ENCODE data around the gene LRBA.
"Not testable (repeated sequence)": the region's sequence is repeated elsewhere in the genome, so short reads cannot be mapped to it uniquely, and the experiment has no call there.

The LRBA gene

DNA sequence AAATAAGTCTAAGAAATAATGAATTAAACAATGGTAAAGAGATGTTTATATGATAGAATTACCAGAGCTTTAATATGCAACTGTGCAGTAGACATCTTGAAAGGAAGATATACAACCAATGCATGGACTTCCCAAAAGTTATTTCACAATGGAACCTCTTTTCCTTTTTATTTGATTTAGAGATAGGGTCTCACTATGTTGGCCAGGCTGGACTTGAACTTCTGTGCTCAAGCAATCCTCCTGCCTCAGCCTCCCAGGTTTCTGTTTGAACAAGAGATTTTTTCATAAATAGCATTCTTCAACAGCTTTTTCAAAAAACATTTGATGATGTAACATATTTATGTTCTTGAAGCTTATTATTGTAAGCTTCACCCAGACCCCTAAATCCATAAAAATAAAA is 72.0 kb downstream of the LRBA start:
- no peak for DNase-seq (ENCODE audit: low read depth in 2 of 2, low spot score in 1 of 2)

DNA sequence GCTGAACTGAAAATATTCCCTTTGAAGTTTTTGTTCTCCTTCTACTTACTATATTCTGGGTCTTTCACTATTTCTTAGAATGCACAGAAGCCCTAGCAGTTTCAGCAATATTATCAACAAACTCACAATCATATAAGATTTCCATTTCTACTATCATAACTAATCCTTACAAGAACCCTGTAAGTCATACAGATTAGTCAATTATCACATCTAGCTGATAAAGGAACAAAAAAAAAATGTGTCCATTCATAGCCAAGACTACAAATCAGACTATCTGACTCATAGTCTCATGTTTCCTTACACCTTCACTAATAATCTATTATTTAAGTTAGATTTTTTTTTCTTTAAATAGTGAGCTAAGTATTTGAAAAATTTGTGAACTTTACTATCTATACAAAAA is 72.5 kb downstream of the LRBA start:
- DNase-seq (ENCODE audit: low read depth in 2 of 2, low spot score in 1 of 2), result no peak

DNA sequence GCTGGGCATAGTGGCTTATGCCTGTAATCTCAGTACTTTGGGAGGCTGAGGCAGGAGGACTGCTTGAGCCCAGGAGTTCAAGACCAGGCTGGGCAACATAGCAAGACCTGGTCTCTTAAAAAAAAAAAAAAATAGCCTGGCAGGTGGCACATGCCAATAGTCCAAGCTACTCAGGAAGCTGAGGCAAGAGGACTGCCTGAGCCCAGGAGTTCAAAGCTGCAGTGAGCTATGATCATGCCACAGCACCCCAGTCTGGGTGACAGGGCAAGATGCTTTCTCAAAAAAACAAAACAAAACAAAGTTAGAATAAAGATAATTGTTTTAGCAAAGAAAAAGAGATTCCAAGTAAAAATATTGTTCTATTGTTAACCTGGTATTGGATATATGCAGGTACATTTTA is 75.0 kb downstream of the LRBA start:
- no peak for DNase-seq (ENCODE audit: low read depth in 2 of 2, low spot score in 1 of 2)

DNA sequence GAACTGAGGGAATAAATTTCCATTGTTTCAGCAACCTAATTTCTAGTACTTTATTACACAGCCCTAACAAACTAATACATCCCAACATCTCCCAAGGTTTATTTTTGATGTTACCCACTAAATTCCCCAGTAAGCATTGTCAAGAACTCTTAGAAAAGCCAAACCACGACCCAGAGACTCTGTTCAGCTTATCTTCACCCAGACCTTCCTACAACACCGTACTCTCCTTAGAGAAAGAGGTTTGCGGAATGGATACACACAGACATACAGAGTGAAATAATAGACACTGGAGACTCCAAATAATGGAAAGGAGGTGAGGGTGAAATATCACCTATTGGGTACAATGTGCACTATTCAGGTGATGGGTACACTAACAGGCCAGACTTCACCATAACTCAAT is 75.6 kb downstream of the LRBA start:
- no peak for DNase-seq (ENCODE audit: low read depth in 2 of 2, low spot score in 1 of 2)

DNA sequence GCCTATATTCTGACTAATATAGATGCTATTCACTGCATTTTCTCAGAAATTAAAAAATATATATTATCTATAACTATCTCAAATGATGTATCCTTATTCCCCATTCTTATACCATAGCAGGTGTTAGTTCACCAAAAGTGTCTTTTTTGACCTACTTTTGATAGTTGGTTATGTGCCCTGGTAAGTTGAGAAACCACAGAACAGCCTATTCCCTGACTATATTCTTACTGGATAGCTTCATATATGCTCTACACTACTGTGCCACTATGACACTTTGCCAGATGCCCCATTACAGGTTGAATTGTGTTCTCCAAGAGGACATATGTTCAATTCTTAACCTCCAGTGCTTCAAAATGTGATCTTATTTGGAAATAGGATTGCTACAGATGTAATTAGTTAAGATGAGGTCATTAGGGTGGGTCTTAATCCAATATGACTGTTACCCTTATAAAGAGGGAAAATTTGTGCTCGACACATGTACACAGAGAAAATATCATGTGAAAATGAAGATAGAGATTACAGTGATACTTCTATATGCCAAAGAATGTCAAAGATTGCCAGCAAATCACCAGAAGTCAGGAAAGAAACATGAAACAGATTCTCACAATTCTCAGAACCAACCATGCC is 76.1 kb downstream of the LRBA start:
- no peak for DNase-seq (ENCODE audit: low read depth in 2 of 2, low spot score in 1 of 2)

DNA sequence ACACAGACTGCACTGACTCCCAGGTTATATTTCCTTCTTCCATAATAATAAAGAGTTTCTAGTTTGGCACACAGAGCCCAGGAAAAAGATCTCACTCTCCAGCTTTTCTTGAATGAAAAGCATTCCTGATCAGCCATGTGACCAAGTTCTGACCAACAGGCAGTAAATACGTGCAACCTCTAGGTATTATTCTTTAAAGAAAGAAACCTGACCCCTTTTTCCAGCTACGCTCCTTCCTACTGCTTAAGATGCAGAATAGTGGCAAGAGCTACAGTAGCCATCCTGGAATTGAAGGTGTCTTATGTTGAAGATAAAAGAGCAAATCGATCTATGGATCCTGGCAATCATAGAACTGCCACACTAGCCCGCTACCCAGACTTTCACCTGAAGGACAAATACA is 76.7 kb downstream of the LRBA start:
- no peak for DNase-seq (ENCODE audit: low read depth in 2 of 2, low spot score in 1 of 2)

DNA sequence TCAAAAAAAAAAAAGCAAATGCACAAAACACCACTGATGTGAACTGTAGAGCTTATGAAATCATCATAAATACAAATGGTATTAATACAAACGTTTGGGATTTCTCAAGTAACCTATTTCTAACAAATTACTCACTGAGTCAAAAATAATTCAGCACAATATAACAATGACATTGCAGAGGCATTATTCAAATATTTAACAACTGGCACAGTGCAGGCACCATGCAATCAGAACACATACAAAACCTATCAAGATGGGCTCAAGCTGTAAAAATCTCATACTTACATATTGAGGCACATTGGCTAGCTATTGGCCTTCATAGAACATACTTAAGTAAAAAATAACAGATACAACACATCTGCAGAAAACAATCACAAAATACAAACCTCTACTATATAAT is 81.1 kb downstream of the LRBA start:
- no peak for DNase-seq (ENCODE audit: low read depth in 2 of 2, low spot score in 1 of 2)

DNA sequence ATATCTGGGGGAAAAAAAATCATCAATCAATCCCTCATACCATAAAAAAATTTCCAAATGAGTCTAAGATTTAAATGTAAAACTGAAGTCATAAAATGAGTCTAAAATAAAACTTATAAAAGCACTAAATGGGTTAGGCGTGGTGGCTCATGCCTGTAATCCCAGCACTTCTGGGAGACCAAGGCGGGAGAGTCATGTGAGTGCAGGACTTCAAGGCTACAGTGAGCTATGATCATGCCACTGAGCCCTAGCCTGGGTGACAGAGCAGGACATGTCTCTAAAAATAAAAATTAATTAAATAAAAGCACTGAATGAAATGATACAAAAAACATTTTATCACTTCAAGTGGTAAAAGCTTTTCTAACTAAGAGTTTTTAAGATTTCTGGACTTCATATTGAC is 83.3 kb downstream of the LRBA start:
- DNase-seq (ENCODE audit: low read depth in 2 of 2, low spot score in 1 of 2), result no peak

DNA sequence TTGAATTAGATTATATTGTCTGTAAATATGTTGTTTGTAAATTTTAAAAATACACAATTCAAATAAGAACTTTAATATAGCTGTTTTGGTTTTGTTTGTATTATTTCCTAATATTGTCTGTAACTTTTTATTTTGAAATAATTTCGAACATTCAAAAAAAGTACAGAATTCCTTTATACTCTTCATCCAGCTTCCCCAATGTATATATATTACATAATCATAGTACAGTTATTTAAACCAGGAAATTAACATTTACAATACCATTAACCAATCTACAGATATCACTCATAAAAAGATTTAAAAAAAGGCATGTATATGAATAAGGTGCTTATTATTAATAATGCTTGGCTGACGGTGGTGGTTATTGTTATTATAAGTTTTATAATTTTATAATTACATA is 84.1 kb downstream of the LRBA start:
- no peak for DNase-seq (ENCODE audit: low read depth in 2 of 2, low spot score in 1 of 2)

DNA sequence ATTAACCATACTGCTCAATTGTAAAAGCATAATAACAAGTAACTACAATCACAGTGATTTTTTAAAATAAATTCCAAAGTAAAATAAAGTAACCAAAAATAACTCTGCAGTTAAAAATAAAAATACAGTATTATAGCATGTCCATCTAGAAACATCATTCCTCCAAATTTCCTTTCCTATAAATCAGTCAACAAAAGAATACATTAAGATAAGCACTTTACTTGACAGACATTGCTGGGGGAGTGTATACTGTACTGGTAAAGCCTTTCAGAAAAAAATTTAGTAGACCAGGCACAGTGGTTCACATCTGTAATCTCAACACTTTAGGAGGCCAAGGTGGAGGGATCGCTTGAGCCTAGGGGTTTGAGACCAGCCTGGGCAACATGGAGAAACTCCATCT is 91.1 kb downstream of the LRBA start:
- DNase-seq (ENCODE audit: low read depth in 2 of 2, low spot score in 1 of 2), result no peak

DNA sequence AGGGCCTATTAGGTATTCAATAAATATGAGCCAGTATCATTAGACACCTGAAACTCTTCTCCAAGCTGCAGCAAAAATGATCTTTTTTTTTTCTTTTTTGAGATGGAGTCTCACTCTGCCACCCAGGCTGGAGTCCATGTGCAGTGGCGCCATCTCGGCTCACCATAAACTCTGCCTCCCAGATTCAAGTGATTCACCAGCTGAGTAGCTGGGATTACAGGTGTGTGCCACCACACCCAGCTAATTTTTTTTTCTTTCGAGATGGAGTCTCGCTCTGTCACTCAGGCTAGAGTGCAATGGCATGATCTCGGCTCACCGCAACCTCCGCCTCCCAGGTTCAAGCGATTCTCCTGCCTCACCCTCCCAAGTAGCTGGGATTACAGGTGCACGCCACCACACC is 93.6 kb downstream of the LRBA start:
- not testable (repeated sequence) for DNase-seq (ENCODE audit: low read depth in 2 of 2, low spot score in 1 of 2)

DNA sequence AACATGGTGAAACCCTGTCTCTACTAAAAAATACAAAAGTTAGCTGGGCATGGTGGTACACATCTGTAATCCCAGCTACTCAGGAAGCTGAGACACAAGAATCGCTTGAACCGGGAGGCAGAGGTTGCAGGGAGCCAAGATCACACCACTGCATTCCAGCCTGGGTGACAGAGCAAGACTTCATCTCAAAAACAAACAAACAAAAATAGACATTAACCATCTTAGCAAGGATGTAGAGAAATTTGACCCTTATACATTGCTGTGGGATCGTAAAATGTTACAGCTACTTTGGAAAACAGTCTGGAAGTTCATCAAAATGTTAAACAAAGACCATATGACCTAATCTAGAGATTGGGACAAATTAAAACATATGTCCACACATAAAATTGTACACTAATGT is 96.5 kb downstream of the LRBA start:
- DNase-seq (ENCODE audit: low read depth in 2 of 2, low spot score in 1 of 2), result not testable (repeated sequence)

DNA sequence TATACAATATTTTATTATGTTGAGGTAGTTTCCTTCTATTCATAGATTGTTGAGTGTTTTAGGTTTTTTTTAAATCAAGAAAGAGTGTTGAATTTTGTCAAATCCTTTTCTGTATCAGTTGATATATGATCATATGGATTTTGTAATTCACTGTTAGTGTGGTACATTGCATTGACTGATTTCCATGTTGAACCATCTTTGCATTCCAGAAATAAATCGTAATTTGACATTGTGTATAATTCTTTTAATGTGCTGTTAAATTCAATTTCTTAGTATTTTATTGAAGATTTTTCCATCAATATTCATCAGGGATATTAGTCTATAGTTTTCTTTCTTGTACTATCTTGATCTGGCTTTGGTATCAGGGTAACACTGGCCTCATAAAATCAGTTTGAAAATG is 103.8 kb downstream of the LRBA start:
- DNase-seq (ENCODE audit: low read depth in 2 of 2, low spot score in 1 of 2), result no peak

DNA sequence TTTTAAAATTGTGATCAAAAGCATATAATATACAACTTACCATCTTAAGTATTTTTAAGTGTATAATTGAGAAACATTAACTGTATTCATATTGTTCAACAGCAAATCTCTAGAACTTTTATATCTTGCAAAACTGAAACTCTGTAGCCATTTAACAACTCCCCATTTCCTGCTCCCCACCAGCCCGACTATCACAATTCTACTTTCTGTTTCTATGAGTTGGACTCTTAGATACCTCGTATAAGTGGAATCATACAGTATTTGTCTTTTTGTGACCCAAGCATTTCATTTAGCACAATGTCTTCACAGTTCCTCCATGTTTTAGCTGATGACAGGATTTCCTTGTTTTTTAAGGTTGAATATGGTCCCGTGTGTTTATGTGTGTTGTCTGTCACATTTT is 106.0 kb downstream of the LRBA start:
- DNase-seq (ENCODE audit: low read depth in 2 of 2, low spot score in 1 of 2), result no peak

DNA sequence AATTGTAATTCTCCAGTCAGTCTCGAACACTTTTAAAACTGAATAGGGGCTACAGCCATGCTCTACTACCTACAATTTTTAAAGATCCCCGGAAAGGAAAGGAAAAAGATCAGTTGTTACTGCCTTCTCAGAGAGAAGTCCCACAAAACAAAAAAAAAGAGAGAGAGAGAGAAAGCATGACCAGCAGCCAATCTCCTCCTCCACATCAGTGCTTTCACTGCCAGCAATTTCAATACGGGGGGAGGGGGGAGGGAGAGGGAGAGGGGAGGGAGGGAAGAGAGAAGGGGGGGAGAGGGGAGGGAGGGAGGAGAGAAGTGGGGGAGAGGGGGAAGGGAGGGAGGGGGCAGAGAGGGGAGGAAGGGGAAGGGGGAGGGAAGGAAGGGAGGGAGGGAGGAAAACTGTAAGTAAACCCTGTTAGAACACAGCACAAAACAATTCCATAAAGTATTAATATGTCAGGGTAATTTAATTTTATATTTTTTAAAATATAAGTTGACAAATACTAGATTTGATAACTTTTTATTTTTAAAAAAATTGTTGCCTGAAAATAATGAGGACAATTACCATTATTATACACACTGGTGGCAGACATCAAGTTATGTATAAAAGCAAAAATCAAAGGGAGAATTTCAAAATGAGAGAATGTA is 108.0 kb downstream of the LRBA start:
- no peak for DNase-seq (ENCODE audit: low read depth in 2 of 2, low spot score in 1 of 2)

DNA sequence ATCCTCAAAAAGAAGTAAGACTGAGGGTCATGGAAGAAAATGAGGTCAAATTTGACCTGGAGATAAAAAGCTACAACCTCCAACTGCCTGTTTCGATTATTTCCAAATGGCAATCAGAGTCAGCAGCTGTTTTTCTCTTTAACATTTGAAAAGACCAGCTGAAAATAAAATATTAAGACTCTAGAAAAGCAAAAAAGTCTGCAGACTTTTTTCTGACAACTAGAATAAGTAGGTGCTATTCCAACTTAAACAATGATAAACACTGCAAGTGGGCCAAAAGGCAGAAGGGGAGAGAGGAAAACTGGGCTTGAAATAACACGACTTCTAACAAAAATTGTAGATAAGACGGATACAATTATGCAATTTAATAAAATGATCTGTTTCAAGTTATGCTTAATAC is 110.4 kb downstream of the LRBA start:
- DNase-seq (ENCODE audit: low read depth in 2 of 2, low spot score in 1 of 2), result no peak

DNA sequence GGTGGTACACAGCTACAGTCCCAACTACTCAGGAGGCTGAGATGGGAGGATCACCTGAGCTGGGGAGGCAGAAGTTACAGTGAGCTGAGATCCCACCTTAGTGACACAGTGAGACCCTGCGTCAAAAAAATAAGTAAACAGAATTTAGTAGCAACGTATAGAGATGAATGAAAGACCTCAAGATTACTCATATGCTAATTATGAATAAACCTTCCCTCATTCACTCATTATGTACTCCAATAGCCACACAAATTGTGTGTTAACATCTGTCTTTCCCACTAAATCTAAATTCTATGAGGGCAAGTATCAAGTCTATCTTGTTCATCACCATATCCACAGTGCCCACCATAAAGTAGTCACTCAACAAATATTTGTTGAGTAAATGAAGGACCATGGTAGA is 111.5 kb downstream of the LRBA start:
- no peak for DNase-seq (ENCODE audit: low read depth in 2 of 2, low spot score in 1 of 2)

DNA sequence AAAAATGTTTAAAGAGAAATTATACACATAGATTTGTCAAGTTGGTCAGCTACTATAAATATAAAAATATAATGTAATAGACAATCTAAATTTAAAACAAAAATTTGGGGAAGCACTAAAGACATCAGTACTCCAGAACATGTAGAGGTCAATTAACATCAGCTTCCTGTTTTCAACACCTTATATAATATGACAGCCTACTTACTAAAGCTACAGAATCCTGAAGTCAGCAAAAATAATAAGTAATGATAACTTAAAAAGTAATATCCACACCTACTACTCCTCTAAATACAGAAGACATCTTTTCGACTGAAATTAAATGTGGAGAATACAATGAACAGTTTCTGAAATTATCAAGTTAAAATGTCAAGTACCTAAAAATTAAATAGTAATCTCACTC is 118.6 kb downstream of the LRBA start:
- no peak for DNase-seq (ENCODE audit: low read depth in 2 of 2, low spot score in 1 of 2)

DNA sequence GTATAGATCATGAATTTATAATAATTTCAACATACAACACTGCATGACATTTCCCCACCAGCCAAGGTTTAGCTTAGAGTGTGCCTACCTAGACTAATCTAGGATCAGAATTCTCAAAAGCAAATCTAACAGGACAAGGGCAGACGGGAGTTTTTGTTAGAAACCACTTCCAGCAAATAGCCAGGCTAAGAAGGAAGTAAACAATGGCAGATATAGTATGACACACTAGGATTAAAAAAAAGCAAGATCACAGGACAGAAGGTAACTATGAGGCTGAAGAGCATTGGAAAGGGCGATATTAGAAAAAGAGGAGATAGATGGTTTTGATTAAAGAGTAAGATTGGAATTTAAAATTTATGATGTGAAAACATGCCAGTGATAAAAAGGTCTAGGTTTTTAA is 124.8 kb downstream of the LRBA start:
- no peak for DNase-seq (ENCODE audit: low read depth in 2 of 2, low spot score in 1 of 2)

DNA sequence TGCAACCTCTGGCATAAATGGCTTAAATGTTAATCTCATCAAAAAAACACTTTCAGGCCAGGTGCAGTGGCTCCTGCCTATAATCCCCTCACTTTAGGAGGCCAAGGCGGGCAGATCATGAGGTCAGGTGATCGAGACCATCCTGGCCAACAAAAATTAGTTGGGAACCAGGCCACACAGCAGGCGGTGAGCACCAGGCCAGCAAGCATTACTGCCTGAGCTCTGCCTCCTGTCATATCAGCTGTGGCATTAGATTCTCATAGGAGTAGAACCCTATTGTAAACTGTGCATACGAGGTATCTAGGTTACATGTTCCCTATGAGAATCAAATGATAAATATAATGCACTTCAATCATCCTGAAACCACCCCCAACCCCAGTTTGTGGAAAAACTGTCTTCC is 125.8 kb downstream of the LRBA start:
- no peak for DNase-seq (ENCODE audit: low read depth in 2 of 2, low spot score in 1 of 2)

DNA sequence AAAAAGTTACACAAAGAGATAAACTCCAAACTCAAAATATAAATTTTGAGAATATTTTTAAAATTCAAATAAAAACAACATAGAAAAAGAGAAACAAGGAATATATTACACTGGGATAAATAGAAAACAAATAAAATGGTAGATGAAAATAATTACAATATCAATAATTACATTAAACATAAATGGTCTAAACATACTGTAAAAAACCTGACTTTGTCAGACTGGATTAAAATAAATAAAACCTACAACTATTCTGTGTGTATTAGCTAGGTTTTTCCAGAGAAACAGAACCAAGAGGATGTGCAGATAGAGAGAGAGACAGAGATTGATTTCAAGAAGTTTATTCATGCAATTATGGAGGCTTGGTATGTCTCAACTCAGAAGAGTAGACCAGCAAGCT is 126.5 kb downstream of the LRBA start:
- no peak for DNase-seq (ENCODE audit: low read depth in 2 of 2, low spot score in 1 of 2)

DNA sequence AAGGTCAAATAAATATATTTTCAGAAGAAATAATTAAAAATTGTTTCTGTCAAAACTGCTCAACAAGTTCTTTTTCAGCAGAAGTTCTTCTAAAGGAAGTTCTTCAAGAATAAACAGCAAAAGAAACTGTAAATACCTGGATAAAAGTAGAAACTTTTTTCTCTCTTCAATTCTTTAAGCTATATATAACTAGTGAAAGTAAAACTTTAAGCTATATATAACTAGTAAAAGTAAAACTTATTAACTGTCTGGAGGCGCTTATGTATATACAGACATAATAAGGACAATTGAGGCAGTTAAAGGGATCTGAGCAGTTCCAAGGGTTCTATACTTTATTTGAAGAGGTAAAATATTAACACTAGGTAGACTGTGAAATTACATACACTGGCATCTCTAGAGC is 126.9 kb downstream of the LRBA start:
- no peak for DNase-seq (ENCODE audit: low read depth in 2 of 2, low spot score in 1 of 2)

DNA sequence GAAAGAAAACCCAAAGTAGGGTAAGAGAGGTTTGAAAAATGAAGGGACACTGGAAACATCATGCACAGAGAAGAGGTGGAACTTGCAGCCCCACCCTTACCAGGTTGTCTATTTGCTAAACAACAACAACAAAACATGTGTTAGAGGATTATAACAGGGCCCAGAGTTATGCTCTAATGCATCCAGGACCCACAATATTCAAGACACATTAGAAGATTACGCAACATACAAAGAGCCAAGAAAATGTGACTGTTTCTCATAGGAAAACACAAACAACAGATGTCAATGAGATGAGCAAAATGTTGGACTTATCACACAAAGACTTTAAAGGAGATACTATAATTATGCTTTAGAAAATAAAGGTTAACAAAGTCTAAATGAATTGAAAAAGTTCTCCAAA is 128.5 kb downstream of the LRBA start:
- DNase-seq (ENCODE audit: low read depth in 2 of 2, low spot score in 1 of 2), result no peak
